Measurements from ENCODE around the gene ITPK1. TPM values are rescaled to one million over a fixed set of nuclear protein-coding genes. Genes with fewer than 3 reads are reported as not detected.

Gene ITPK1
- total RNA-seq, 1 experiment from 2014 or later: 57.0 TPM

- DNase-seq (ENCODE audit: low read depth): no peak
Observed at GRCh38 chr14:93011650-93012325, 103.9 kb downstream of the ITPK1 start.

GRCh38 chr14:93011141-93011529 lies 104.6 kb downstream of the ITPK1 start:
- no peak for DNase-seq (ENCODE audit: low read depth)

GRCh38 chr14:93010522-93011140 lies 105.1 kb downstream of the ITPK1 start:
- no peak for DNase-seq (ENCODE audit: low read depth)

GRCh38 chr14:93010130-93010499 lies 105.6 kb downstream of the ITPK1 start:
- no peak for DNase-seq (ENCODE audit: low read depth)

GRCh38 chr14:93009471-93010129 lies 106.1 kb downstream of the ITPK1 start:
- no peak for DNase-seq (ENCODE audit: low read depth)

GRCh38 chr14:93008381-93008780 lies 107.3 kb downstream of the ITPK1 start:
- DNase-seq (ENCODE audit: low read depth): peak; percentile 27

GRCh38 chr14:93007225-93007997 lies 108.3 kb downstream of the ITPK1 start:
- peak; percentile 65 for DNase-seq (ENCODE audit: low read depth)

- DNase-seq (ENCODE audit: low read depth): peak; percentile 25
Observed at GRCh38 chr14:93006567-93007051, 109.1 kb downstream of the ITPK1 start.

- DNase-seq (ENCODE audit: low read depth): no peak
Observed at GRCh38 chr14:93005838-93006237, 109.9 kb downstream of the ITPK1 start.

GRCh38 chr14:93005135-93005813 lies 110.5 kb downstream of the ITPK1 start:
- no peak for DNase-seq (ENCODE audit: low read depth)

- no peak for DNase-seq (ENCODE audit: low read depth)
Observed at GRCh38 chr14:93004699-93005082, 111.0 kb downstream of the ITPK1 start.

- DNase-seq (ENCODE audit: low read depth): no peak
Observed at GRCh38 chr14:93003945-93004698, 111.6 kb downstream of the ITPK1 start.

GRCh38 chr14:93002851-93003298 lies 112.8 kb downstream of the ITPK1 start:
- no peak for DNase-seq (ENCODE audit: low read depth)

- no peak for DNase-seq (ENCODE audit: low read depth)
Observed at GRCh38 chr14:93002049-93002448, 113.7 kb downstream of the ITPK1 start.

- DNase-seq (ENCODE audit: low read depth): no peak
Observed at GRCh38 chr14:92998946-92999345, 116.8 kb downstream of the ITPK1 start.

- DNase-seq (ENCODE audit: low read depth): peak; percentile 13
Observed at GRCh38 chr14:92997343-92998061, 118.2 kb downstream of the ITPK1 start.

GRCh38 chr14:92995620-92996019 lies 120.1 kb downstream of the ITPK1 start:
- DNase-seq (ENCODE audit: low read depth): no peak

- DNase-seq (ENCODE audit: low read depth): no peak
Observed at GRCh38 chr14:92994942-92995341, 120.8 kb downstream of the ITPK1 start.

- no peak for DNase-seq (ENCODE audit: low read depth)
Observed at GRCh38 chr14:92994131-92994676, 121.5 kb downstream of the ITPK1 start.
